GM12801 (cell line): ENCODE measurements around the gene ADRB2.

Experiments used
- CTCF ChIP-seq: IDR thresholded peaks from one replicate; pipeline ENCODE4 v1.5.1; 2011; ENCODE audit warnings: control low read depth; ENCODE audit not compliant: insufficient read length; ENCODE audit errors: extremely low read depth

Gene ADRB2

GRCh38 chr5:148839960-148840359, 13.5 kb downstream of the ADRB2 start:
- TF ChIP-seq CTCF: no peak

GRCh38 chr5:148840531-148840930, 14.1 kb downstream of the ADRB2 start:
- no peak for TF ChIP-seq CTCF

GRCh38 chr5:148841519-148841918, 15.1 kb downstream of the ADRB2 start:
- no peak for TF ChIP-seq CTCF

- TF ChIP-seq CTCF: no peak
These were observed 15.8 kb downstream of the ADRB2 start for GRCh38 chr5:148842161-148842560.

- TF ChIP-seq CTCF: no peak
These were observed 17.3 kb downstream of the ADRB2 start for GRCh38 chr5:148843510-148844318.

GRCh38 chr5:148844433-148845280, 18.2 kb downstream of the ADRB2 start:
- TF ChIP-seq CTCF: no peak

- TF ChIP-seq CTCF: no peak
These were observed 20.5 kb downstream of the ADRB2 start for GRCh38 chr5:148846930-148847329.
